NCI-H128 (cell line): ENCODE measurements around the gene METTL4.
A peak's percentile ranks its signal among the peaks of the same experiment; 100 is the strongest.
"Not testable (repeated sequence)": the region's sequence is repeated elsewhere in the genome, so short reads cannot be mapped to it uniquely, and the experiment has no call there.

Source experiments
- DNase-seq: peaks from one replicate; lab custom pipeline; 2025; ENCODE audit not compliant: unreplicated experiment; lab: John Stamatoyannopoulos, UW

Gene METTL4

GRCh38 chr18:2524794-2525198 is 46.5 kb downstream of the METTL4 start:
- not testable (repeated sequence) for DNase-seq

- no peak for DNase-seq
Measured at GRCh38 chr18:2522112-2522511, 49.2 kb downstream of the METTL4 start.

- no peak for DNase-seq
Measured at GRCh38 chr18:2518473-2518872, 52.8 kb downstream of the METTL4 start.

GRCh38 chr18:2515908-2516625 is 55.2 kb downstream of the METTL4 start:
- no peak for DNase-seq

- DNase-seq = no peak
Measured at GRCh38 chr18:2515171-2515787, 56.0 kb downstream of the METTL4 start.

GRCh38 chr18:2513616-2514015 is 57.7 kb downstream of the METTL4 start:
- DNase-seq = peak; percentile 73

- DNase-seq = no peak
Measured at GRCh38 chr18:2512059-2512458, 59.2 kb downstream of the METTL4 start.

GRCh38 chr18:2511451-2511850 is 59.9 kb downstream of the METTL4 start:
- DNase-seq = no peak

- no peak for DNase-seq
Measured at GRCh38 chr18:2510416-2510815, 60.9 kb downstream of the METTL4 start.

- DNase-seq = no peak
Measured at GRCh38 chr18:2508678-2509077, 62.6 kb downstream of the METTL4 start.

- DNase-seq = no peak
Measured at GRCh38 chr18:2508155-2508554, 63.1 kb downstream of the METTL4 start.

GRCh38 chr18:2504642-2505041 is 66.7 kb downstream of the METTL4 start:
- no peak for DNase-seq

GRCh38 chr18:2502880-2503279 is 68.4 kb downstream of the METTL4 start:
- DNase-seq = no peak

GRCh38 chr18:2502394-2502793 is 68.9 kb downstream of the METTL4 start:
- no peak for DNase-seq

GRCh38 chr18:2497797-2498196 is 73.5 kb downstream of the METTL4 start:
- DNase-seq = no peak

GRCh38 chr18:2495381-2495780 is 75.9 kb downstream of the METTL4 start:
- no peak for DNase-seq

GRCh38 chr18:2494921-2495320 is 76.4 kb downstream of the METTL4 start:
- no peak for DNase-seq
